C4-2B (cell line): ENCODE results near the gene GRN.

Source experiments
- H3K27ac ChIP-seq: fragments of 450-650 bp; 2 replicates; pipeline ENCODE4 v1.5.1; 2017
- ZFX ChIP-seq: fragments of 450-650 bp; IDR thresholded peaks from 2 replicates; pipeline ENCODE4 v1.6.1; 2017
- TF ChIP-seq, protein P1 (sequence below): fragments of 450-650 bp; conservative IDR thresholded peaks from 2 replicates; pipeline ENCODE4 v1.5.1; 2017; ENCODE audit warnings: mild to moderate bottlenecking

GRN gene

DNA sequence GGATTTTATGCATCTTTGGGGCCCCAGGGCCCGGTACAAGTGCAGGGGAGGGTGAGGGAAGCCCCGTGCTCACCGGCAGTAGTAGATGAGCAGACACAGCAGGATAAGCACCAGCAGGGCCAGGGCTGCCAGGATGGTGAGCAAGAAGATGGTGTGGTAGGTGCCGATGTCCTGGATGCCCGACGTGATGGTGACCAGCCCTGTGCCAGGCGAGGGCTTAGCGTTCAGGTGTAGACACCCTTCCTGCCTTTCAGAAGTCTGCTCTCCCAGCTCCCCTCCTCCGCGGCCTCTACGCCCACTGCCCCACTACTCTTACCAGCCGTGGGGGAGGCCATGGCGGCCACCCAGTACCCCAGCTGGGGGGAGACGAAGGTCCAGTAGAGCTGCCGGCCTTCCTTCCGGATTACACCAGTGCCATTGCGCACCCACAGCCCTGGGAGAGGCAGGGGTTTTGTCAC is 10.6 kb downstream of the GRN start:
- TF ChIP-seq ZFX, result no peak
- TF ChIP-seq, protein P1, sequence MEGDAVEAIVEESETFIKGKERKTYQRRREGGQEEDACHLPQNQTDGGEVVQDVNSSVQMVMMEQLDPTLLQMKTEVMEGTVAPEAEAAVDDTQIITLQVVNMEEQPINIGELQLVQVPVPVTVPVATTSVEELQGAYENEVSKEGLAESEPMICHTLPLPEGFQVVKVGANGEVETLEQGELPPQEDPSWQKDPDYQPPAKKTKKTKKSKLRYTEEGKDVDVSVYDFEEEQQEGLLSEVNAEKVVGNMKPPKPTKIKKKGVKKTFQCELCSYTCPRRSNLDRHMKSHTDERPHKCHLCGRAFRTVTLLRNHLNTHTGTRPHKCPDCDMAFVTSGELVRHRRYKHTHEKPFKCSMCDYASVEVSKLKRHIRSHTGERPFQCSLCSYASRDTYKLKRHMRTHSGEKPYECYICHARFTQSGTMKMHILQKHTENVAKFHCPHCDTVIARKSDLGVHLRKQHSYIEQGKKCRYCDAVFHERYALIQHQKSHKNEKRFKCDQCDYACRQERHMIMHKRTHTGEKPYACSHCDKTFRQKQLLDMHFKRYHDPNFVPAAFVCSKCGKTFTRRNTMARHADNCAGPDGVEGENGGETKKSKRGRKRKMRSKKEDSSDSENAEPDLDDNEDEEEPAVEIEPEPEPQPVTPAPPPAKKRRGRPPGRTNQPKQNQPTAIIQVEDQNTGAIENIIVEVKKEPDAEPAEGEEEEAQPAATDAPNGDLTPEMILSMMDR, result no peak

DNA sequence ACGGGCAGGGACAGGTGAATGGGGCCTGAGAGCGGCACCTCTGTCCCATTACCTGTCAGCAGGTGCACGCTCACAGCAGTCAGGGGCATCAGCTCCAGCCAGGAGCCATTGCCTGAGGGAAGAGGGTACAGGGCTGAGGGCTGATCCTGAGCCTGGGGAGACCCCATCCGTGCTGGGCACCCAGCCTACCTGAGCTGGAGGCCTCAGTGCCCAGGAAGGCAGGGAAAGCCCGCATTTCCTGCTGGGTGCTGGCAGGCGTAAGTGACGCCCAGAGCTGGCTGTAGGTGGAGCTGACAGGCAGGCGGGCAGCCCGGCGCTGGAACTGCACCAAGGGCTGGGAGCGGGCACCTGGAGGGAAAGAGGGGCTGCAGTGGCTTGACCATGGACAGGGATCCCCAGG is 11.1 kb downstream of the GRN start:
- H3K27ac ChIP-seq, result no peak overlapping the region
- TF ChIP-seq ZFX, result no peak
- TF ChIP-seq, protein P1, result no peak

More for the DNA sequence above, 10.6 kb downstream of the GRN start:
- H3K27ac ChIP-seq, result no peak overlapping the region

DNA sequence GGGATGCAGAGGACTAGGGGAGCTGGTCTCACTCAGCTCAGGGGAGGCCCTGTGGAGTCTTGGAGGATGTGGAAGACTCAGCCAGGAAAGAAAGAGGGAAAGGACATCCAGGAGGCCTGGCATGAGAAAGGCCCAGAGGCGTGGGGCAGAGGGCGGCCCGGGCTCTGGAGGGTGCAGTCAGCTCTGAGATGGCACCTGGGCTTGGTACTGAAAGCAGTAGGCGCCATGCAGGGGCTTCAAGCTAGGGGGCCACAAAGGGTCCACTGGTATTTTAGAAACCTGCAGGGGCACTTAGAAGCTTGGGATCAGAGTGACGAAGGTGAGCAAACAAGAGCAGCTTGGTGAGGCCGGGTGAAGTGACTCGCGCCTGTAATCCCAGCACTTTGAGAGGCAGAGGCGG is 13.0 kb downstream of the GRN start:
- TF ChIP-seq, protein P1, result no peak
- TF ChIP-seq ZFX, result no peak
- H3K27ac ChIP-seq, result no peak overlapping the region

DNA sequence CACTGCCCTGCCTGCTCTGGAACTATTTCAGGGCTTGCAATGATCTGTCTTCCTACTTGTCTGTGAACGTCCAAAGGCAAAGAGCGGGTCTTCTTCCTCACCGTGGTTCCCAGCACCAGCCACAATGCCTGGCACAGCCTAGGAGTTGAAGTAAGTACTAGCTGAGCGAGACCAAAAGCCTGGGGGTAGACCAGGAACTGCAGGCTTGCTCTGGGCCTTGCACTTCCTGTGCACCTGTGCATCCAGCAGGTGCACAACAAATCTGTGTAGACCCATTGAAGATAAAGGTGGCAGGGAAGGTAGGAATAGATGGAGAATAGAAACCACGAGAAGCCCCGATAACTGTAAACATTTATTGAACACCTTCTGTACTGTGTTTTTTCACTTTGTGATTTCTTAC is 13.9 kb downstream of the GRN start:
- TF ChIP-seq, protein P1, result no peak
- TF ChIP-seq ZFX, result no peak
- no peak overlapping the region for H3K27ac ChIP-seq

DNA sequence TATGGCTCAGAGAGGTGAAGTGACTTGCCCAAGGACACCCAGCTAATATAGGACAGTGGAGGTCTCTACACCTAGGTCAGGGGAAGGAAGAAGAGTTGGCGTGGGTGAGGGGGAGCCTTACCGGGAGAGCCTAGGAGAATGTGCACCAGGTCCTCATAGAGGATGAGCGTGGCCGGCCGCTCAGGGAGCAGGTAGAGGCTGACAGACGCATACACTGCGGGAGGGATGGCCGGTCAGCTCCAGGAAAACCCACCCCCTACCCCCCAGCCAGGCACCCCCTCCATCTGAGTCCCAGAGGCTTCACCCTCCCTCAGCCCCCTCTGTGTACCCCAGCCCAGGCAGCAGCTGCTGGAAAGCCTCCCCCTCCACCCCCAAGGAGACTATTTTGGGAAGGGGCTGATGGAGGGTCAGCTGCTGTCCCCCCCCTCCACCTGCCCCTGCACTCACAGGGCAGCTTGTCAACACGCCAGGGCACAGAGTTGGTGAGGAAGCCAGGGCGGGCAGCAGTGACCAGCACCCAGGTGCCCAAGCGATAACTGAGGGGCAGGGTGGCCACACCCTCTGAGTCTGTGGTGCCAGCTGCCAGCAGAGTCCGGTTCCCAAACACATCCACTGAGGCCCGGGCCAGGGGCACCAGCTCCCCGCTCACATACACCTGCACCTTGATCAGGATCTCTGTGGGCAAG is 14.5 kb downstream of the GRN start:
- no peak overlapping the region for H3K27ac ChIP-seq
- no peak for TF ChIP-seq ZFX
- TF ChIP-seq, protein P1, result no peak

DNA sequence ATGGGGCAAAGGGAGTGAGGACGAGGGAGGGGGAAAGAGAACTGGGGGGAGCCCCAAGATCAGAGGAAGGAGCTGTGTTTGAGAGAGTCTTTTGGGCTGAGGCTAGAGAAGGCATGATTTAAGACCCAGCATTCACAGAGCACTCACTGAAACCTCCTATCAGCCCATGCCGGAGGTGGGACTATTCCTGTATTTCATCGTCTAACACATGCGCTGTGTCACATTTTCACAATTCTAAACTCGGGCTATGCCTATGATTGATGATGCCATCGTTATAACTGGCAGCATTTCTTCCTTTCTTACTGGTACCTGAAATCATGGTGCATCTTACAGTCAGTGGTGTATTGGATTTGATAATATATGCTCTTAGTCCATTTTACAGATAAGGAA is 15.0 kb downstream of the GRN start:
- H3K27ac ChIP-seq, result no peak overlapping the region
- TF ChIP-seq, protein P1, result no peak
- TF ChIP-seq ZFX, result no peak

DNA sequence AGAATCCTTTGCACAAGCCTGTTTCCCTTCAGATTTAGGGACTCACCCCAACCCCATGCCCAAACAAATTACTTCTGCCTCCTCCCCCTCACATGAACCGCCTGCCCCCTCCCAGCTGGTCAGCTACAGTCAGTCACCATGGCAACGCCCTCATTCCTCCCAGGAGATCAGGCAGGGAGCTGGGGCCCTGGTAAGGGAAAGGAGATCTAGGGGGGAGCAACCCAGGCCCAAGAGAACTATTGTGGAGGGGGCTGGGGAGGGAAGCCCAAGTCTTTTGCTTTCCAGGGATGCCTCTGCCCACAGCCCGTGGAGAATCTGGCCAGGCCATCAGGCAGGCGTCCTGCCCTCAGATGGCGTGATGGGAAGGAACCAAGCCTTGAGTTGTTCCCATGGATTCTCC is 15.7 kb downstream of the GRN start:
- no peak overlapping the region for H3K27ac ChIP-seq
- TF ChIP-seq, protein P1, result no peak
- TF ChIP-seq ZFX, result no peak
